ENCODE measurements around the gene LRCH1.

GRCh38 chr13:46778095-46778494 lies 225.1 kb downstream of the LRCH1 start:
- TF ChIP-seq HNF4A (CRISPR knock-in tag; IDR thresholded peaks at IDR 0.05), result no peak
- TF ChIP-seq HCFC1 (IDR thresholded peaks at IDR 0.05; ENCODE audit: low read depth, low read length), result no peak
- TF ChIP-seq ZNF333 (CRISPR knock-in tag; IDR thresholded peaks at IDR 0.05; ENCODE audit: borderline replicate concordance), result no peak
- TF ChIP-seq ZC3H13 (CRISPR knock-in tag; IDR thresholded peaks at IDR 0.05), result no peak
- no peak for TF ChIP-seq DNMT1 (CRISPR knock-in tag; IDR thresholded peaks at IDR 0.05)
- no peak for TF ChIP-seq CTCF (CRISPR knock-in tag; IDR thresholded peaks at IDR 0.05)
- no peak for TF ChIP-seq YY1 (IDR thresholded peaks at IDR 0.05; ENCODE audit: insufficient read depth, insufficient replicate concordance, low read depth, low read length)

All from HepG2 (cell line).